ENCODE measurements around the gene FLOT2. TPM values are rescaled to one million over a fixed set of nuclear protein-coding genes. Genes with fewer than 3 reads are reported as not detected.

FLOT2 gene
- total and polyA plus RNA-seq, 2 of the 8 experiments (the other 6 are each of a cell fraction or from before 2014, with no cell fraction given): 116 to 189 TPM

- no peak for TF ChIP-seq CHD7 (IDR thresholded peaks at IDR 0.05; ENCODE audit: insufficient replicate concordance, low read length)
These were observed 43.1 kb upstream of the FLOT2 start (continued) for GRCh38 chr17:28940675-28941074.

Data from H1 (cell line).